Tibial nerve (tissue), 3 donors: ENCODE results near the gene RNASE8.

Source experiments
- POLR2A ChIP-seq, 2 donors: fragments of 450-650 bp; IDR thresholded peaks; one replicate each; pipeline ENCODE4 v1.6.1; 2017; ENCODE audit warnings: antibody characterized with exemption in 2 of 2, mild to moderate bottlenecking in 2 of 2, moderate library complexity in 2 of 2
- TF ChIP-seq, protein P1 (sequence below), 5 experiments: fragments of 200-600 bp in 3 of 5; fragments of 450-650 bp in 2 of 5; sonication (generic) in 3 of 5; IDR thresholded peaks; one replicate each; pipeline ENCODE4 v1.5.1; 2016 to 2019; ENCODE audit warnings: antibody characterized with exemption in 5 of 5, mild to moderate bottlenecking in 3 of 5, moderate library complexity in 2 of 5

DNA sequence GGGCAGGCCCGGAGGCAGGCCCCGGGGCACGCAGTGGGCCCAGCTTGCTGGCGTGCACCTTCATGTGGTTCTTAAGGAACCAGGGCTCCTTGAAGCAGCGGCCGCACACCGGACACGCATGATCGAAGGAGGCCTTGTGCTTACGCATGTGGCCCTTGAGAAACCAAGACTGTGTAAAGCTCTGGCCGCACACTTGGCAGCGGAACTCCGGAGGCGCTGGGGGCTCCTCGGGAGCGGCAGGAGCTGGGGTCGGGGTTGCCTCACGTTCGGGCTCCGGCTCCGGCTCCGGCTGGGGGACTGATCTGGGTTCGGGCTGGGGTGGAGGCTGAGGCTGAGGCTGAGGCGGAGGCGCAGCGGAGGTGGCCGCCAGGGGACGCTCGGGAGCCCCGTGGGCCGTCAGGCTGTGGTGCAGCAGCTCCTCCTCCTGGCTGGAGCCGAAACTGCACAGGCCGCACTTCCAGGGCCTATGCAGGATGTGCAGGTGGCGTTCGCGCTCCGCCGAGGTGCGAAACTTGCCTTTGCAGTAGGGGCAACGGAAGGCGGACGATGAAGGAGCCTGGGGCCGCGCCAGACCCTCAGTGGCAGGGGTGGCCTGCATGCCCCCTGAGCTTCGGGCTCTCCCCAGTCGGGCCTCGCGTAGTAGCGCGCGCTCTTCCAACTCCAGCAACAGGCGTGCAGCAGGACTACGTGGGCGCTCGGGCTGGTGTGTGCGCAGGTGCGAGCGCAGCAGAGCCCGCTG lies 34.8 kb downstream of the RNASE8 start:
- TF ChIP-seq POLR2A (IDR thresholded peaks at IDR 0.05), result peak in 1 of 2 donors; percentile 15
- TF ChIP-seq, protein P1, sequence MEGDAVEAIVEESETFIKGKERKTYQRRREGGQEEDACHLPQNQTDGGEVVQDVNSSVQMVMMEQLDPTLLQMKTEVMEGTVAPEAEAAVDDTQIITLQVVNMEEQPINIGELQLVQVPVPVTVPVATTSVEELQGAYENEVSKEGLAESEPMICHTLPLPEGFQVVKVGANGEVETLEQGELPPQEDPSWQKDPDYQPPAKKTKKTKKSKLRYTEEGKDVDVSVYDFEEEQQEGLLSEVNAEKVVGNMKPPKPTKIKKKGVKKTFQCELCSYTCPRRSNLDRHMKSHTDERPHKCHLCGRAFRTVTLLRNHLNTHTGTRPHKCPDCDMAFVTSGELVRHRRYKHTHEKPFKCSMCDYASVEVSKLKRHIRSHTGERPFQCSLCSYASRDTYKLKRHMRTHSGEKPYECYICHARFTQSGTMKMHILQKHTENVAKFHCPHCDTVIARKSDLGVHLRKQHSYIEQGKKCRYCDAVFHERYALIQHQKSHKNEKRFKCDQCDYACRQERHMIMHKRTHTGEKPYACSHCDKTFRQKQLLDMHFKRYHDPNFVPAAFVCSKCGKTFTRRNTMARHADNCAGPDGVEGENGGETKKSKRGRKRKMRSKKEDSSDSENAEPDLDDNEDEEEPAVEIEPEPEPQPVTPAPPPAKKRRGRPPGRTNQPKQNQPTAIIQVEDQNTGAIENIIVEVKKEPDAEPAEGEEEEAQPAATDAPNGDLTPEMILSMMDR (IDR thresholded peaks at IDR 0.05), result peak; percentile 100
